GM18873 (cell line): Measurements from ENCODE around the gene C2CD4A.

Source experiments
- ATAC-seq: cut with Tn5 transposase; IDR thresholded peaks from one replicate; pipeline ENCODE4 v1.9.1; 2021; ENCODE audit warnings: mild to moderate bottlenecking, moderate library complexity, moderate number of reproducible peaks; ENCODE audit not compliant: unreplicated experiment, low FRiP score

C2CD4A gene

DNA sequence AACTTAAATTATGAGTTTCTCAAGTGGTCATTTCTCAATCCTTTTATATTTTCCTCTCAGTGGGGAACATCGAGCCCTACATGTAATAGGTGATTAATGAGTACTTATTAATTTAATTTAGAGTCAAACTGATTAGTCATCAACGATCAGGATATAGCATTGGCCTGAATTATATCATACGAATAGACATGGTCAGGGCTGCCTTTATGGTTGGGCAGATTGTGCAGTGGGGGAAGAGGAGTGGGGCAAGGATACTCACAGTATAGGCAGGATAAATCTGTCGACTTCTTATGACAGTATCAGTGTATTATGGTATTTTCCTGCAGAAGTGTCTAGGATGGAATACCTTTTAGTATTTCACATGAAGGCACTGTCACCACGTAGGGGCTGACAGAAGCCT lies 27.0 kb downstream of the C2CD4A start:
- ATAC-seq = no peak

DNA sequence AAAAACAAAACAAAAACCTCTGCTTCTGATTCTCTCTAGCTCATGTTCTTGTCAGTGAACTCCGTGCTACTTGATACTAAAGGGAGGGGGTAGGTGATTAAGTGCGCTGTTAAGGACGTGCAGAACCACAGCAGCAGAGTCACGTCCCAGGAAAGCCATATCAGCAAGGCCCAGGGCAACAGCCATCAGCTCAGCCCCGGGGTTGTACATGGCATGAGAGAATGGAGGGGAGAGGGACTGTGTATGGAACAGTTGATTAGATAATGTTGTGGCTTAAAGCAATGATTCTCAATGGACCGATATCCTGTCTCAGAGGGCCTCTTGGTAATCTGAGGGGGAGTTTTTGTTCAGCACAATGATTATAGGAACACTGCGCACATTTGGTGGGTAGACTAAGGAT lies 27.6 kb downstream of the C2CD4A start:
- ATAC-seq = no peak

DNA sequence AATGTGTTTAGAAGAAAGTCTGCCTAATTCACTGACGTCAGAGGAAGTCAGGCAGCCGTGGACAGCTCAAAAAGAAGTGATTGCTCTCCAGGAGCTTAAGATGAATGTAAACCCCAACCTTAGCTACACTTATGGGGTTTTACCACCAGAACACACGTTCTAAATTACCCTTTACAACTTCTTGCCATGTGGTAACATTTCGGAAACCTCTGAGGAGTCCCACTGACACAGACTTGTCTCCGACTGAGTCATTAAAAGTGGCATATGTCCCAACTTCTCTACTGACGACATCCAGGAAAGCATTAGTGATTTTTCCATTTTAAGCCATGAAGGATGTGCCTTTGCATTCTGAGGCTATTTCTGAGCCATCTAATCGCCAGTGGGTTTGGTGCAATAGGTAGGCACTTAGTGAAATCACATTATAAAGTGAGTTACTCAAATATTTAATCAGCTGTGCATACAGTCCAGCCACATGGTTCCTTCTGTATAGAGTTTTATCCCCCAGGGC lies 32.4 kb downstream of the C2CD4A start:
- no peak for ATAC-seq

DNA sequence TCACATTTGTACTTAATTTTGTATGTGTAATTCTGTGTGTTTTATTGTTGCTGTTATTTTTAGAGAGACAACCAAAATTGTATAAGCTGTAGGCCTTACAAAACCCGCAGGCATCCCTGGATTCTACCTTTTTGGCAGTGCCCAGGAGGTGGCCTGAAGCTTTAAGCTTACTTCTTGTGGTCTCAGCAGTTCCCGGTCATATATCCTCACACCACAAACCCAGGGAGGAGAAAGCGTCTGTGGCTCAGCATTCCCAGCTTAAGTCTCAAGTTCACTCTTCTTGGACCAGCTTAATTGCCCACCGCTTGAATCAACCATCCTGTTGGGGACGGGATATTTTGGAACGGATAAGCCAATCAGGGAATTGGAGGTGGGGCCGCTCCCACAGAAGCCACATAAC lies 36.7 kb downstream of the C2CD4A start:
- no peak for ATAC-seq

DNA sequence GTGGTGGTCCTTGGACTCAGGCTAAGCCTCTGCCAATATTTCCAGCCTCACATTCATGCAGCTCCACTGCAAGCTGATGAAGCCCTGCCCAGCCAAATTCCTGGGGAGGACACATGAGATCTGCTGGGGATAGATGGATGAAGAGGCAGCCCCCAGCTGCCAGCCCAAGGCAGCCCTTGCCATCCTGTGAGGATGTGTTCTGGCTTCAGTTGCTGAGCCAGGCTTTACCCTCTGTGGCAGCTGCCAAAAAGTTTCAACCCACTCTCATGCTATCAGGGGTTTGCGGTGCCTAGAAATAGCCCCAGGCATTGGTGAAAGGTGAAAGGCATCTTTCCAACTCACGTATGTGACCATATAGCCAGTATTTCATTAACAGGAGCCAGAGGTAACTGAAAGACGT lies 37.6 kb downstream of the C2CD4A start:
- ATAC-seq = no peak

DNA sequence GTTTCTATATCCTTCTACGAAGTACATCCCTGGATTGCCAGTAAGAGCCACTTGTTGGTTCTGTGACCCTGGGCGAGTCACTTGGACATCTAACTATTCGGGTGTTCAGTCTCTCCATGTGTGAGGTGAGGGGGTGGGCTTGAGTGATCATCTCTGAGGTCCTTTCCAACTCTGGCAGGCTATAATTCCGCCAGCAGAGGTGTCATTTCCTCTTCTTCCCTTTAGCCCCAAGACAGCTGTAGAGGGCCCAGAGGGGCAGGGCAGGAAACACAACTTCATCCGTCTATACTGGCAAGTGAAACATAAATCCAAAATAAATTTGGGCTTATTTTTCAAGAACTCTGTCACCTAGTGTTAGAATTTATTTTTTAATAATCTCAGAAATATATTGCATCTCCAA lies 38.1 kb downstream of the C2CD4A start:
- no peak for ATAC-seq

DNA sequence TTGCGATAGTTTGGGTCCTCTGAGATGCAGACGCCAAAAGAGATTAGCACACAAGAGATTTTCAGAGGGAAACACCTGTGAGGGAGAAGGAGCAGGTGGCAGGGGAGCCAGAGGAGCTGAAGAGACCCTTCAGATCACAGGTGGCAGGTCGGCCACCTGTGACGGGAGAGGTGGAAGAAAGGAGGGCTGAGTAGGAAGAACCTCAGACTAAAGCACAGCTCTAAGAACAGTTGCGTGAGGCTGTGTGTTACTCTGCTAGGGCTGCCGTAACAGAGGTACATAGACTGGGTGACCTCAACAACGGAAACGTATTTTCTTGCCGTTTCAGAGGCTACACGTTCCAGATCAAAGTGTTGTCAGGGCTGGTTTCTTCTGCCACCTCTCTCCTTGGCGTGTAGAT lies 38.5 kb downstream of the C2CD4A start:
- ATAC-seq = no peak

DNA sequence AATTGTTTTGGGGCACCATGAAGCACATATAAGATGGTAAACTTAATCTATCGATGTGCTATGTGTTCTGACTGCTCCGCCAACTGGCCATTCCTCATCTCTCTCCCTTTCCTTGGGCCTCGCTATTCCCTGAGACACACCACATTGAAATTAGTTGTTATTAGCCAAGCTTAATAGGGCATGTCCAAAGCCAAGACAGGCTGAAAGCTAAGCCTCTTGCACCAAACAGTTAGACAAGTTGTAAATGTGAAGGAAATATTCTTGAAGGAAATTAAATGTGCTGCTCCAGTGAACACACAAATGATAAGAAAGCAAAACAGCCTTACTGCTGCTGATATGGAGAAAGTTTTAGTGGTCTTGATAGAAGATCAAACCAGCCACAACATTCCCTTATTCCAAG lies 39.3 kb downstream of the C2CD4A start:
- no peak for ATAC-seq

DNA sequence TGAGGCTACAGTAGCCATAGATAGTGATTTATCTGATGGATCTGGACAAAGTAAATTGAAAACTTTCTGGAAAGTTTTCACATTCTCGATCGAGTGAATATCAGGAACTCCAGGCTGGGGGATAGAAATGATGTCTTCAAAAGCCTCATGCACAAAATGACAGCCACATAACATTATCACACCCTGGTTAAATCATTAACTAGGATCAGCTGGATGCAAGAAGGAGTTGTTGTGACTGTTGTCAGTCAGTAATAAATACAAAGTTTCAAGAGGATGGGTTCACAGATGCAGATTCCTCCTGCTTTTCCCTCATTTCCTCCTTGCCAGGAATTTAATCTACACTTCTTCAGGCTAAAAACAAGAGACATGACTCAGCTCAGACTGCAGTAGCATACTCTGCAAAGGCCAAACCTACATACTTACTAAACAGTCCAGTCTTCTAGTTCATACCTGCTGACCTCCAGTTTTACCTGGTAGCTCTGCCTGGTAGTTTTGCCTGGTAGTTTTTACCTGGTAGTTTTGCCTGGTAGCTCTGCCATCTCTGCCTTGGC lies 40.9 kb downstream of the C2CD4A start:
- no peak for ATAC-seq

DNA sequence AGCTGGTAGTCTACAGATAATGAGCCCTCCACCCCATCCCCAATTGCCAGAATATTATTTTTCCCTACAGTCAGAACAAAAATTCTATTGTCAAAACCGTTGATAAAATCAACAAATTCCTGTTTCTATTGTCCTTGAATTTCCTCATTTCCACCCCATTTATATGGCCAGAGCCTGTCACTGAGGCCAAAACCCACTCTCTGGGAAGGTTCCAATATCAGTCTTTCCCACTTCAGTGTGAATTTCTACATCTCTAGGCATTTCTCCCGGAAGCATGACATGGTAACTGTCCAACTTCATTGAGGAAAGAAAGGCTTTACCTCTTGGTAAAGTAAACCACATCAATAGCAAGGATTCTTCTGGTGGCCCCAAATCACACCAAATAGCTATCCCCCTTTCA lies 41.6 kb downstream of the C2CD4A start:
- no peak for ATAC-seq

DNA sequence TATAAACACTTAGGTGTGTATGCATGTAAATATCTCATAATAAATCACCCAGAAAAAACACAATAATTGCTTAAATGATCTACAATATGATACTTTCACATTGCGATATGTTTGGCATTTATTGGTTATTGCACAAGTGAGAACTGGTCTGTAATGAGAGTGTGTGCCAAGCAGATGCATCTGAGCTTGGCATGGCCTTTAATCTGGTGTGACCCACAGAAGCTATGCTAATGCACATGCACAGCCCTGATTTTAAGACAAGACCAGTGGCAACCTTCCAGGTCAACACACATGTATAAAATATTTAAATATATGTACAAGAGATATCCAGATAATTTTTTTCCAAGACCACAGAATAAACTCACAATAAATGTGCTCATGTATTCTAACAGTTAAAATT lies 42.7 kb downstream of the C2CD4A start:
- ATAC-seq = no peak

DNA sequence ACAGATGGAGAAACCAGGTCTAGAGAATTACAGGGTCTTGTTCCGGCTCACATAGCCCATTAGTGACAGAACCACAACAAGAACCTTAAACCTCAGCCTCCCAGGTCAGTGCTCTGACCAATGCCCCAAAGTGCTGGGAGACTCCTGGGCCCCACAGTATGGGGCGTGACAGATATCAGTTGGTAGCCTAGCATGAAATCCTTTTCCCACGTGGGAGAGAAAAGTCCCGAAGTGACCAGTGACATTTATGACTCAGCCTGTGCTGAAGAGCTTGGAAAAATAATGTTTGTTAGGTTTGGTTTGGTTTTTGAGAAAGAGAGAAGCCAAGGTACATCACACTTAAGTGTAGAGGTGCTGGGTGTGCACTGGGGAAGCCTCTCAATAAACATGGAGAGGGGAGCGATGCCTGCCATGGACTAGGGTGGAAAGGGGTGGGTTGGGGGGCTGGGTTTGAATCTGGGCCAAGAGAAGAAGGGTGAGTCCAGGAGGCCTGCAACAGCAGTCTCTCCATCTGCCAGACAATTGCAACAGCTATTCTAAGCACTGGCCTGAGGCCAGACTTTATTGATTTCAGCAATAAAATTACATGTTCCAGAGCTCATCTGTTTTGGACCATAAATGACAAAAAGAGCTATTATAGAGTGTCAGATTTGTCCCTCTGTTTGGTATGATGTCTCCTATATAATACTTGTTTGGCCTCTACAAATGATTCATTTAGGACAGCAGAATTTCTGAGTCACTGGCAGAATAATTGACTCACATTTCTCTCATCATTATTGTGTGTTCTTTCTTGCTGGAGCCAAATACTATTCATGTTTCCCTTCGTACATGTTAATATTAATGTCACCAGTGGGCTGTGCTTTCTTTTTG lies 43.4 kb downstream of the C2CD4A start:
- ATAC-seq = no peak

DNA sequence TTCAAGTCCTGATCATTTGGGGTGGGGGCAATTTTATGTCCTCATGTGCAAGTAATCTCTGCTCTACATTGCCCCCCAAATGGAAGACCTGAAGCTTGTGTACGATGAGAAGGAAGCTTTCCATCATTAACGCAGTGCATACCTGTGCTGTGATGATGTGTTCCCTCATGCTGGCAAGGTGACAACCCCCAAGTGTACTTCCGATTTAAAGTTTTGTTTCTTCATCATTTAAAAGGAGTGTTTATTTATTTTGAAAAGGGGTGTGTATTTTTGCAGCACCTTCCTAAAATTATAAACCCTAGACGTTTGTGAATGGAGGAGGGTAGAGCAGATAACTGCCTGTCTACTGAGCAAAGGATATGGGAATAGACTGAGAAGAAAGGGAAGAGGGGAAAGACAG lies 45.3 kb downstream of the C2CD4A start:
- no peak for ATAC-seq

DNA sequence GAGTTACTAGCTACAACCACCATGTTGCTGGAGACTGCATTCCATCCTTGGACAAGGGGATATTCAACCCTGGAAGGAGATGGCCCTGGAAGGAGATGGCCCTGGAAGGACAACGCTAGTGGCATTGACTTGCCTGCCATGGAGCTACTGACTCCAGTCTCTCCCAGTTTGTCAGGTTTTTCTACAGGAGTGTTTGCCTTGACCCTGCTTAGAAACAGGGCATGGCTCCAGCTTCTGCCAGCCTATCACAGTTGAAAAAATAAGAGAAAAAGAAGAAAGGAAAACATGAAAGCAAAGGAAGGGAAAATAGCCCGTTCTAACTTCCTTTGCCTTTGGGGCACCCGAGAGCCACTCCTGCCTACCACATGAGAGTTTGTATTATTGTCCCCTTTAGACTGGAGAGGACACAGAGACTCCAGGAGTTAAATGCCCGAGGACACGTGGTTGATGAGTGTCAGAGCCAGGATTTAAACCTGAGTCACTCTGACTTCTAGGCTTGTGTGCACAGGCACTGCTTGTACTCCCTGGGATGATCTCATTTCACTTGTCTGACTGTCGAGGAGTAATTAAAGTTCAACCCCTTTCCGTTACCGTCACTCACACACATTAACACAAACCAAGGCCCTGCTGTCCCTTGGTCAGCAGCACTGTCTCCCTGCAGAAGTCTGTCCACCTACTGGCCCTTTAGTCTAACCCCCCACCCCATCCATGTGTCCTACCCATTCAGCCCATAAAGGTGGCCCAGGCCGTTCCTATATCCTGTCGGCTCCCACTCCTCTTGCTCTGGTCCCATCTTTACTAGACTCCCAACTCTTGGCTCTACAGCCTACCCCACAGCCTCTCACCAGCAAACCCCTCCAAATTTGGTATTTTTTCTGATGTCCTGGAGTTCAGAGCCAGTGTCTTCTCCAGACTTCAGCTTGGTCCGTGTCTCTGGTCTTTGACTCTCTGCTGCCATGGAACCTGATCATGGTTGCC lies 46.1 kb downstream of the C2CD4A start:
- ATAC-seq = no peak

DNA sequence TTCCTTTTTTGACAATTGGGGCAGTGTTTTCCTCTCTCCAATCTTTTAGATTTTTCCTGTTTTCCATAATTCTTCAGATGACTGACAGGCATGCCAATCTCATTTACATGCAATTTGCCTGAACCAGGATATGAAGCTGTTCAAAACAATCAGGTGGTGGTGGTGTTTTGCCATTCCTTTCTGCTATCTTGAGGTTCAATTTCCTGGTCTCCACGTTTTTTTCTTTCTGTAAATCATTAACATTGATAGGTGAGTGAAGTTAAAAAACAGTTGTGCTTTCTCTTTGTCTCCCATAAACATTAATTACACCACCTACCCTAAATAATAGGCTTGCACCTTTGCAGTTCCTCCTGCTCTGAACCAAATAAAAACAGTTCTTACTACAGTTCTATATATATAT lies 49.1 kb downstream of the C2CD4A start:
- ATAC-seq = no peak

DNA sequence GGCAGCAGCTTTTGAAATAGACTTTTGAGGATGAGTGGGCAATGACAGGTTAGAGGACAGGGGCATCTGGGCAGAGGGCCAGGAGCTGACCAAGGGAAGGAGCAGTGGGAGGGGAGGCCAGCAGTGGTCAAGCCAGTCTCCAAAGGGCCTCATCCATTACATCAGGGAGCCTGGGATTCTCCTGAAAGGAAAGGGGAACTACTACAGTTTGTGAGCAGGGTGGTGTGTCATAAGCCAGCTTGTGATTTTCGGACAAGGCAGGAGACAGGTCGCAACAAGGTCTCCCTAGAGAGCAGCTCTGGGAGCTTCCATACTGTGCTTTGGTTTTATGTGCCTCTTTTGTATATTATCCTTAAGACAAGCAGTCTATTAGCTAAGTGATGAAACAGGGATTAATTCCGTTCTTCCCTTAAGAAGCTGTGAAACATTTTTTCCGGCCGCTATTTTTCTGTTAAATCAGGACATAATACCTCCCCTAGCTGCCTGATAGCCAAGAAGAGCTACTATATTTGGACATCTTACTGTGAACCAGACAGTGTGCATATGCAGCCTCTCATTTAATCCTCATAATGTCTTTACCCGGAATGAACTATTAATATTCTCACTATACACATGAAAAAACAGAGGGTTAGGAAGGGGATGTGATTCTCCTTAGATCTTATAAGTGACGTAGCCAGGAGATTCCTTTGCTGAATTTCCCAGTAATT lies 51.9 kb downstream of the C2CD4A start:
- ATAC-seq = no peak

DNA sequence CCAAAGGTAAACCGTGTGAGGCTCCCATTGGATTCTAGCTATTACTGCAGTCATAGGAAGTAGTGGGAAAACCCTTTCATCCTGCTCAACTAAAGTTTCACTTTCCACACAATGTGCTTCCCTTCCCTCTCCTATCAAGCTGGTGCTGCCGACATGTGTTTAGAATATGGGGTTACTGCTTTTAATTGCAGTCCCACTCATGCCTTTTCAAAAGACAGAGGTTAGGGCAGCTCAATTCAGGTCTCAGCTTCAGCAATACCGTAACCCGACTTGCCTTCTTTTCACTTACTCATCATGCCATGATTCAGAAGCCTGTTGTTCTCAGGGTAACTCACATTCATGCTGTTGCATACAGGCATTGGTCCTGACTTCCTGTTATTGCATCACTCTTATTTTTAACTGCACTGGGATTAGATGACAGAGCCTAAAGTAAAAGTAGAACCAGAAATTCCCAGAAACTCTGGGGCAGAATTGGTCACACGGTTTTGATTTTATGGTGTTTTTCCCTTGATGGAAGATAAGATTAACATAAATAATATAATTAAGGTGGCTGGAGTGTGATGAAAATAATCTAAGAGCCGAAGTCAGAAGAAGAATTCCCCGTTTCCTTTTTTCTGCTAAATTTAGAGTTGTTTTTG lies 52.6 kb downstream of the C2CD4A start:
- no peak for ATAC-seq

DNA sequence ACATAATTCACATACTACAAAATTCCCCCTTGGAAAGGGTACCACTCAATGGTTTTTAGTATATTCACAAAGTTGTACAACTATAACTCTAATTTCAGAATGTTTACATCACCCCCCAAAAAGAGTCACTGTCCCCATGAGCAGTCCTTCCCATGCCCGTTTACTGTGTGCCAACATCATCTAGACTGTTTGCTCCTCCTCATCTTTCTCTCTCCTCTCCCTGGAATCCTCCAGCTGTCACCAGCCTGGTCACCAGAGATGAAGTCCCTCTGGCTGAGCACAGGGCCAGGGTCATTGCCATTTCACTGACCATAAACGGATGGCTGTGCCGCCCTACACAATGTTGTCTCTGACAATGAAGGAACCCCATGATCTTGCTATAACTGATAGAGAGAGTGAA lies 53.1 kb downstream of the C2CD4A start:
- ATAC-seq = no peak
